Transverse colon (tissue), 4 donors: ENCODE data around the gene RAP1GAP2.

Source experiments
- EP300 ChIP-seq: sonication (generic); formaldehyde crosslinking; IDR thresholded peaks from one replicate; pipeline ENCODE4 v1.6.1; 2017; ENCODE audit warnings: antibody characterized with exemption, low read depth
- POLR2A ChIP-seq: fragments of 450-650 bp; IDR thresholded peaks from one replicate; pipeline ENCODE4 v1.6.1; 2016; ENCODE audit warnings: antibody characterized with exemption, mild to moderate bottlenecking, moderate library complexity
- POLR2AphosphoS5 ChIP-seq, 3 donors: sonication (generic); formaldehyde crosslinking; IDR thresholded peaks; one replicate each; pipeline ENCODE4 v1.6.1; 2016; ENCODE audit warnings: antibody characterized with exemption in 3 of 3
- TF ChIP-seq, protein P1 (sequence below), 5 experiments: fragments of 200-600 bp in 3 of 5; fragments of 450-650 bp in 2 of 5; sonication (generic) in 3 of 5; IDR thresholded peaks; 1 replicate in 2 of 5; 2 replicates in 3 of 5; pipeline ENCODE4 v1.5.1; 2016 to 2017; ENCODE audit warnings: antibody characterized with exemption in 5 of 5, inconsistent platforms in 3 of 5, mild to moderate bottlenecking in 2 of 5, moderate library complexity in 1 of 5

DNA sequence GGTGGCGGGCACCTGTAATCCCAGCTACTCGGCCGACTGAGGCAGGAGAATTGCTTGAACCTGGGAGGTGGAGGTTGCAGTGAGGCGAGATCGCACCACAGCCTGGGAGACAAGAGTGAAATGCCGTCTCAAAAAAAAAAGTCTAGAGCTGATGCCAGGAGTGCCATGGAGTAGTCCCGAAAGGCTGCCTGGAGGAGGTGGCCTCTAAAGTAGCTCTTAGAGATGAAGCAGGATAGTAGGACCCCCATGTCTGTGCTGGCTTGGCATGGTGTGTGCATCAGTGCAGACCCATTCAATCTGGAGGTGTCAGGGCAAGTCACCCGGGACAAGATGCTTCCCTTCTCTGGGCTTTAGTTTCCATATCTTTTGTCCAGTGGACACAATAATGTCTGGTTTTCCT, 6.3 kb downstream of the RAP1GAP2 start:
- TF ChIP-seq POLR2AphosphoS5 (IDR thresholded peaks at IDR 0.05) (no peak), POLR2A (no peak), EP300 (no peak)
- TF ChIP-seq, protein P1, sequence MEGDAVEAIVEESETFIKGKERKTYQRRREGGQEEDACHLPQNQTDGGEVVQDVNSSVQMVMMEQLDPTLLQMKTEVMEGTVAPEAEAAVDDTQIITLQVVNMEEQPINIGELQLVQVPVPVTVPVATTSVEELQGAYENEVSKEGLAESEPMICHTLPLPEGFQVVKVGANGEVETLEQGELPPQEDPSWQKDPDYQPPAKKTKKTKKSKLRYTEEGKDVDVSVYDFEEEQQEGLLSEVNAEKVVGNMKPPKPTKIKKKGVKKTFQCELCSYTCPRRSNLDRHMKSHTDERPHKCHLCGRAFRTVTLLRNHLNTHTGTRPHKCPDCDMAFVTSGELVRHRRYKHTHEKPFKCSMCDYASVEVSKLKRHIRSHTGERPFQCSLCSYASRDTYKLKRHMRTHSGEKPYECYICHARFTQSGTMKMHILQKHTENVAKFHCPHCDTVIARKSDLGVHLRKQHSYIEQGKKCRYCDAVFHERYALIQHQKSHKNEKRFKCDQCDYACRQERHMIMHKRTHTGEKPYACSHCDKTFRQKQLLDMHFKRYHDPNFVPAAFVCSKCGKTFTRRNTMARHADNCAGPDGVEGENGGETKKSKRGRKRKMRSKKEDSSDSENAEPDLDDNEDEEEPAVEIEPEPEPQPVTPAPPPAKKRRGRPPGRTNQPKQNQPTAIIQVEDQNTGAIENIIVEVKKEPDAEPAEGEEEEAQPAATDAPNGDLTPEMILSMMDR (IDR thresholded peaks at IDR 0.05): no peak
